8988T (cell line): ENCODE data around the gene ORC3.
"Not testable (repeated sequence)": the region's sequence is repeated elsewhere in the genome, so short reads cannot be mapped to it uniquely, and the experiment has no call there.

ENCODE experiments used
- DNase-seq: peaks from one replicate; pipeline ENCODE4 v3.0.0; 2011

ORC3 gene

GRCh38 chr6:87606199-87606598 lies 16.3 kb downstream of the ORC3 start:
- DNase-seq, result no peak

- no peak for DNase-seq
These were observed 18.9 kb downstream of the ORC3 start for GRCh38 chr6:87608802-87609201.

DNA sequence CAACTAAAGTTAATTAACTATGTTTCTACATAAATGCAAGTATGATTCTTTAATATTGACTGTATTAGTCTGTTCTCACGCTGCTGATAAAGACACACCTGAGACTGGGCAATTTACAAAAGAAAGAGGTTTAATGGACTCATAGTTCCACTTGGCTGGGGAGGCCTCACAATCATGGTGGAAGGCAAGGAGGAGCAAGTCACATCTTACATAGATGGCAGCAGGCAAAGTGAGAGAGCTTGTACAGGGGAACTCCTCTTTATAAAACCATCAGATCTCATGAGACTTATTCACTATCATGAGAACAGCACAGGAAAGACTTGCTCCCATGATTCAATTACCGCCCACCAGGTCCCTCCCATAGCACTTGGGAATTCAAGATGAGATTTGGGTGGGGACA lies 23.1 kb downstream of the ORC3 start:
- DNase-seq, result not testable (repeated sequence)

DNA sequence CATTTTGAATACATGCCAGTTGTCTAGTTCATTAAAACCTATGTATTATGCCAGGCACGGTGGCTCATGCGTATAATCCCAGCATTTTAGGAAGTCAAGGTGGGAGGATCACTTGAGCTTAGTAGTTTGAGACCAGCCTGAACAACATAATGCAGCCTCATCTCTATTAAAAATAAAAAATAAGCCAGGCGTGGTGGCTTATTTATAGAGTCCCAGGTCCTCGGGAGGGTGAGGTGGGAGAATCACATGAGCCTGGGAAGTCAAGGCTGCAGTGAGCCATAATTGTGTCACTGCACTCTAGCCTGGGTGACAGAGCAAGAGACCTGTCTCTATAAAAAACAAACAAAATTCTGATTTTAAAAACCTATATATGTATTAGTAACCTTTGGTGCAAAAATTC lies 27.5 kb downstream of the ORC3 start:
- no peak for DNase-seq

DNA sequence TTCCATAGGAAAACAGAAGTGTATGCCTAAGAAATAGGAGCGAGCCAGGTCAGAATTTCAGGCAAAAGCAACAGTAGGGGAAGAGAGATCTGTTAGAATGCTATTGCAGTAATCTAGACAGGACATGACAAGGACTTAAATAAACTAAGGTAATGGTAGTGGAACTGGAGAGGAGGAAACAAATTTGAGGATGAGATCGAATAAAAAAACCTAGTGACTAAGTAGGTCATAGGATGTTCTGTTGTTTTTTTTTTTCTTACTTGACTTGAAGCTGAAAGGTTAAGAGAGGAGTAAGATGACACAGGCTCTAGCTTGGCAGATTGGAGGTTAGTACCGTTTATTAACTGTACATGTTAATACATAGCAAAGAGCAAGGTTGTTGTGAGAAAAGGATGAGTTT lies 28.6 kb downstream of the ORC3 start:
- DNase-seq, result no peak

GRCh38 chr6:87623248-87623647 lies 33.3 kb downstream of the ORC3 start:
- DNase-seq, result no peak

GRCh38 chr6:87628424-87628823 lies 38.5 kb downstream of the ORC3 start:
- no peak for DNase-seq

- no peak for DNase-seq
These were observed 38.9 kb downstream of the ORC3 start for GRCh38 chr6:87628881-87629280.

DNA sequence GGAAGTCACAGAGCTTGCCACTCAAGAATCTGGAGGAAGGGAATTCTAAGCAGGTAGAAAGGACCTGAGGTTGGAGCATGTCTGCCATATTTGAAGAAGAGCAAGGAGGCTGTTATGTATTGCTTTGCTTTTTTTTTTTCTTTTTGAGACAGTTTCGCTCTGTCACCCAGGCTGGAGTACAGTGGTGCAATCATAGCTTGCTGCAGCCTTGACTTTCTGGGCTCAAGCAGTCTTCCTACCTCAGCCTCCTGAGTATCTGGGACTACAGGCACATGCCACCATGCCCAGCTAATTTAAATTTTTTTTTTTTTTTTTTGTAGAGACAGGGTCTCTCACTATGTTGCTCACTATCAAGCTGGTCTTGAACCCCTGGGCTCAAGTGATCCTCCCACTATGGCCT lies 40.8 kb downstream of the ORC3 start:
- no peak for DNase-seq

DNA sequence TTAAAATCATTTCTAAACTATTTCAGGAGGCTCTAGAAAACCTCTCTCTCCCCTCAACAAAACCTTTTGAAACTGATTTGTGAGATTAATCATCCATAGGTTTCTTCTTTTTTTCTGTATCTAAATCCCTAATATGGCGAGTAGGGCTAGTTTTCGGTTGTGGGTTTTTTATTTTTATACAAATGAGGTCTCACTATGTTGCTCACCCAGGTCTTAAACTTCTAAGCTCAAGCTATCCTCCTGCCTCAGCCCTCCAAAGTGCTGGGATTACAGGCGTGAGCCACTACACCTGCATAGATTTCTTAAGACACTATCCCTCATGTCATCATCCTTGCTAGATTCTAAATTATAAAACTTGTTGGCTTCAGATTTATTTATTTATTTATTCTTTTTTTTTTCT lies 43.9 kb downstream of the ORC3 start:
- no peak for DNase-seq

- no peak for DNase-seq
These were observed 46.4 kb downstream of the ORC3 start for GRCh38 chr6:87636315-87636714.

GRCh38 chr6:87637106-87637505 lies 47.2 kb downstream of the ORC3 start:
- no peak for DNase-seq

DNA sequence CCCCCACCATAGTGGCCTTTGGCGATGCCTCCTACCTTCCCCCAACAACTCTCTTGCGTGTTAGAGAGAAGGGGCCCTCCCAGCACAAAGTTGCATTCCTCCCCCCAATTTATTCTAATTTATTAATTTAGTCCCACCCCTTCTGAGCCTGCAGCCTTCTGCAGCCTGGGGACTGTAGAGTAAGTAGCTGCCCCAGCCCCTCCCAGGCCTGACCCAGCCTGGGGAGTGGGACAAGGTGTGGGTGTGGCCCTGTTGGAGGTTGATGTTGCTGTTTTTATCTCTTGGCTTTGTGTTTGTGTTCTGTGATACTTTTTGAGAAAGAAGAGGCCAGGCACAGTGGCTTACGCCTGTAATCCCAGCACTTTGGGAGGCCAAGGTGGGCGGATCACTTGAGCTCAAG lies 49.4 kb downstream of the ORC3 start:
- DNase-seq, result no peak

DNA sequence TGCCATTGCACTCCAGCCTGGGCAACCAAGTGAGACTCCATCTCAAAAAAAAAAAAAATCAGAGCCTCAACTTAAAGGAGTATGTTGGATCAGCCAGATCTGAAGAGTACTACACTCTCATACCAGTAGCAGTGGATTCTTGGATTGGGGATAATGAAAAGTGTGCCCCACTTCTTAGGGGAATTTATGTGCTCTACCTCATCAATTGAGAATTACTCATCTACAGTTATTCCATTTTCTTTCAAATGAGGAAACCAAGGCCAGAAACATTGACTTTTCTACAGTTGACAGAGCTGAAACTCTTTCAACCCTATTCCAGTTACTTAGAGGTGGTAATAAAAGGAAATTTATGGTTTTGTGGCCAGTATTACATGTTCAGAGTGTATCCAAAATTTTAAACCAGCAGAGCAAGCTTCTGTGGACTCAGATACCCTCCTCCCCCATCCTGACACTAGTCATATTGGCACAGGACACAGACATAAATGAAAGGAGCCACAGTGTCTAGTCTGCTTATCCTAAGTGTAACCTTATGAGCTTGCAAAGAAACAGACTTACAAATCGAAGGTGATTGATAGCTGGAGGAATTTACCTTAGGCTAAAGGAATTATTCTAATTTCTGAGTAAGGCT lies 51.2 kb downstream of the ORC3 start:
- DNase-seq, result no peak

DNA sequence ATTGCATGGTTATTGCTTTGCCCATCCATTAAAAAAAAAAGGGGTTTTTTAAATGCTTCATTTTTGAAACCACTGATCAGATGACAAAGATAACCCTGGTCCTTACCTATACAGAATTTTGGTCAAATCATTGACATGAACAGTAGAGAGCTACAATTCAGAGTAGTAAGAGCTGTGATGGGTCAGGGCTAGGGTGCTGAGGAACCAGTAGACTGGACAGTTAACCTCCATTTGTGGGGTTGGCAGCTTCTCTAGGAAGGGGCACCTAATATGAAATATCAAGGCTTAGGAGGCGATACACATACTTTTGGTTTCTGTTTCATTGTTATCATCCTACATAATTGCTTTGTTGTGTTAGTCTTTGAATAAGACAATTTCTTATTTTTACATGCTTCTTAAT lies 55.1 kb downstream of the ORC3 start:
- no peak for DNase-seq

DNA sequence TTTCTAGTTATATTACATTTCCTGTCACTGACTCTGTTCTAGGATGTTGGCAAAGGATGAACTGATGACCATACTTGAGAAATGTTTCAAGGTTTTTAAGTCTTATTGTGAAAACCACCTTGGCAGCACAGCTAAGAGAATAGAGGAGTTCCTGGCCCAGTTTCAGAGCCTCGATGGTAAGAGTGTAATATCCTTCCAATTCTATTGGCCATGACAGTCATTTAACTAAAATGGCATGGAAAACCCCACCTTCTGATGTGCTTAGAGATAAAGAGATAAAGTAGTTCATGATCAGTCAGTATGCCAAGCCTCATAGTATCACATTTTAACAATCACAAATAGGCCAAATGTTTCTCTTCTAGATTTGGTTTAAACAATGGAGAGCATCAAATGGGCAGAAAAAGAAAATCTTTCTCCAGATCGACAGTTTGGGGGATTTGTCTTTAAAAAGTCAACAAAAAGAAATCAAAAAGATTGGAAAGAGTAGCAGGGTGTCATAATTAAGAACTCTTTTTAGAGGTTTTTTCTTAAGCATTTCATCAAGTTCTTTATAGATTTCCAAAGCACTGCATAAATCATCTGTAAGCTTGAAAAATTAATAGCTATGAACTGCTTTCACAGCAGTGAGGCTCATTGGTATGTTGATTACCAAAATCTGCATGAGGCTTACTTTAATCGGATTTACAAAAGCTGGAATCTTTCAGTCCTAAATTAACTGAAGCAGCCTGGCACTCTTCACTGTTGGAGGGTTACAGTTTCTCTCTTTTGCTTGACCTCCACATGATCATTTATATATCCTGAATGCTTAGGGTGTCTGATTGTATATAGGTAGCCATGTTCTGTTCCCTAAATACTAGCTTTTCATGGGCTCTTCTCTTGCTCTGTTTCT lies 63.4 kb downstream of the ORC3 start:
- DNase-seq, result no peak

GRCh38 chr6:87654122-87654521 lies 64.2 kb downstream of the ORC3 start:
- no peak for DNase-seq

- DNase-seq, result no peak
These were observed 65.0 kb downstream of the ORC3 start for GRCh38 chr6:87654875-87655454.

GRCh38 chr6:87655824-87656223 lies 65.9 kb downstream of the ORC3 start:
- no peak for DNase-seq

DNA sequence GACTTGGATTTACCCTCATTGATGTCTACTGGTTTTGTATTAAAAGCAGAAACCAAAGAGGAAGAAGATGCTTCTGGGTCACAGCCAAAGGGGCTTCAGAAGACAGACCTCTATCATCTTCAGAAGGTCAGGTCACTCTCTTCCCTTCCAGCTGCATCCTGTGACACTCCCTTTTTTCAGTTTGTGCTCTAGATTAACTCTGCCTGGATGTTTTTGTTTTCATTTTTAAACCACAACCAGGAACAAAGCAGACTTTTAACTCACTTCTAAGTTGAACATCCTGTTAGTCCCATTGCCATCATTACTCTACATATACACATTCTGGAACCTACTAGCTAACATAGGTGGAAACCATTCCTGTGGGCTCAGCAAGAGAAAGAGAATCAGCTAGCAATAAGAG lies 66.9 kb downstream of the ORC3 start:
- no peak for DNase-seq

DNA sequence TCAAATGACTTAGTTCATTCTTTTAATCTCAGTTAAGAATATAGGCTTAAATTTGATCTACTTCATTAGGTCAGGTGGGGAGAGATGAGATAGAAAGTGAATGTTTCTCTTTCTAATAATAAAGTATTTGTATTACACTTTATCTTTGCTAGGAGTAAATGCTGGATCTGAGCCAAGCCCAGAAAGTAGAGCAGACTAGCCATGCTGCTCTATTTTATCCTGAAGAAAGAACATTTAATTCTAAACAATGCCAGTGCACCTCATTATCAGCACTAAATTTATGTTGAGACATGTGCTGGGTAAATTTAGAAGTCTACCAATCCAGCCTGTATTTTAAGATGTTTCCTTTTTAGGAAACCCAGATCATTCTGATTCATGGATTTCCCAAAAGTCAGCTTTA lies 68.6 kb downstream of the ORC3 start:
- no peak for DNase-seq

- no peak for DNase-seq
These were observed 70.4 kb downstream of the ORC3 start for GRCh38 chr6:87660226-87660911.

- no peak for DNase-seq
These were observed 71.1 kb downstream of the ORC3 start for GRCh38 chr6:87661016-87661415.

GRCh38 chr6:87661503-87661902 lies 71.6 kb downstream of the ORC3 start:
- no peak for DNase-seq
